GM23248 (cell line): ENCODE data around the gene STX8. TPM values are rescaled to one million over a fixed set of nuclear protein-coding genes. Genes with fewer than 3 reads are reported as not detected.

Source experiments
- DNase-seq: peaks from one replicate; pipeline ENCODE4 v3.0.0-alpha.2; 2015
- H2AFZ ChIP-seq: fragments of 200-600 bp; sonication (generic); 2 replicates; pipeline ENCODE4 v1.6.1; 2016; ENCODE audit warnings: antibody characterized with exemption
- H3F3A ChIP-seq: fragments of 200-600 bp; sonication (generic); 2 replicates; pipeline ENCODE4 v1.6.1; 2016; ENCODE audit warnings: mild to moderate bottlenecking, antibody characterized with exemption, mixed run types; ENCODE audit not compliant: insufficient read depth
- H3K27ac ChIP-seq: fragments of 200-600 bp; sonication (generic); 2 replicates; pipeline ENCODE4 v1.5.1; 2016; ENCODE audit warnings: mild to moderate bottlenecking
- H3K27me3 ChIP-seq: fragments of 200-600 bp; sonication (generic); replicated peaks from 2 replicates; pipeline ENCODE4 v1.6.1; 2016; ENCODE audit warnings: mild to moderate bottlenecking; ENCODE audit not compliant: insufficient read depth
- H3K36me3 ChIP-seq: fragments of 200-600 bp; sonication (generic); 2 replicates; pipeline ENCODE4 v1.6.1; 2016; ENCODE audit warnings: low read depth, mild to moderate bottlenecking
- H3K4me1 ChIP-seq: fragments of 200-600 bp; sonication (generic); 2 replicates; pipeline ENCODE4 v1.6.1; 2016; ENCODE audit warnings: mild to moderate bottlenecking; ENCODE audit not compliant: insufficient read depth
- H3K4me2 ChIP-seq: fragments of 200-600 bp; sonication (generic); one replicate; pipeline ENCODE4 v1.6.1; 2016; ENCODE audit warnings: mild to moderate bottlenecking; ENCODE audit not compliant: unreplicated experiment
- H3K4me3 ChIP-seq: fragments of 200-600 bp; sonication (generic); 2 replicates; pipeline ENCODE4 v1.5.1; 2016; ENCODE audit warnings: mild to moderate bottlenecking
- H3K79me2 ChIP-seq: fragments of 200-600 bp; sonication (generic); 2 replicates; pipeline ENCODE4 v1.6.1; 2016; ENCODE audit warnings: mild to moderate bottlenecking; ENCODE audit not compliant: insufficient read depth
- H3K9ac ChIP-seq: fragments of 200-600 bp; sonication (generic); 2 replicates; pipeline ENCODE4 v1.6.1; 2016; ENCODE audit warnings: mild to moderate bottlenecking
- H3K9me2 ChIP-seq: fragments of 200-600 bp; sonication (generic); 2 replicates; pipeline ENCODE4 v1.6.1; 2016; ENCODE audit warnings: mixed run types, mild to moderate bottlenecking, moderate library complexity; ENCODE audit not compliant: insufficient read depth
- H3K9me3 ChIP-seq: fragments of 200-600 bp; sonication (generic); one replicate; pipeline ENCODE4 v1.6.1; 2017; ENCODE audit warnings: low read depth
- H4K20me1 ChIP-seq: fragments of 200-600 bp; sonication (generic); 2 replicates; pipeline ENCODE4 v1.6.0; 2016; ENCODE audit not compliant: insufficient read depth
- EZH2 ChIP-seq: fragments of 200-600 bp; sonication (generic); IDR thresholded peaks from 2 replicates; pipeline ENCODE4 v1.6.1; 2018; ENCODE audit warnings: antibody characterized with exemption, mild to moderate bottlenecking; ENCODE audit not compliant: insufficient read depth, poor library complexity, severe bottlenecking
- EZH2phosphoT487 ChIP-seq: fragments of 200-600 bp; sonication (generic); IDR thresholded peaks from 2 replicates; pipeline ENCODE4 v1.6.1; 2018; ENCODE audit warnings: antibody characterized with exemption, moderate library complexity, mild to moderate bottlenecking, low read depth; ENCODE audit not compliant: insufficient read depth
- WGBS, 2 experiments: methylation state at CpG; one replicate each; pipeline ENCODE4 v1.1.6; 2015 to 2017; ENCODE audit warnings: low lambda C conversion rate in 2 of 2, low coverage in 1 of 2; ENCODE audit errors: missing lambda C conversion rate in 2 of 2; 5-methylcytosine and 5-hydroxymethylcytosine counted together
- in situ Hi-C: fragments of 300-500 bp; cut with MboI; formaldehyde crosslinking; loops from 2 replicates; pipeline ENCODE4 v1.15.0; 2020
- polyA plus RNA-seq: library from polyadenylated mRNA; unstranded; fragments of >200 nt; fragmentation: Nextera tagmentation; extraction: Ambion mirVana; gene quantifications from 2 replicates; pipeline ENCODE4 v1.2.1, GENCODE V29; 2016
- total RNA-seq: library from RNA; depleted of rRNA; stranded (reverse); fragments of >200 nt; shearing (Covaris generic); gene quantifications from 2 replicates; pipeline ENCODE4 v1.2.3, GENCODE V29; 2014

Gene STX8
- total and polyA plus RNA-seq, 2 experiments from 2014 or later, result 40.7 to 84.3 TPM

- TF ChIP-seq EZH2 (no peak), EZH2phosphoT487 (no peak)
- Histone ChIP-seq H2AFZ (no peak overlapping the region), H3F3A (no peaks in the 10 kb centered on the region), H3K36me3 (no peaks in the 10 kb centered on the region), H3K79me2 (no peaks in the 10 kb centered on the region), H3K27me3 (no peaks in the 10 kb centered on the region), H3K4me2 (no peak overlapping the region), H4K20me1 (no peaks in the 10 kb centered on the region), H3K4me3 (no peak overlapping the region), H3K4me1 (no peaks in the 10 kb centered on the region), H3K27ac (no peak overlapping the region), H3K9me3 (no peaks in the 10 kb centered on the region), H3K9ac (no peak overlapping the region), H3K9me2 (no peaks in the 10 kb centered on the region)
- in situ Hi-C loops, result no loop called here
- 84 to 86% methylated on average over 5 of the region's 5 CpGs for WGBS, 2 experiments
- no peak for DNase-seq
Observed at GRCh38 chr17:9298135-9298534, 277.5 kb downstream of the STX8 start.

GRCh38 chr17:9294661-9295210 is 280.9 kb downstream of the STX8 start:
- Histone ChIP-seq H3F3A (peaks cover 5% of the 10 kb centered on the region; the same call in 1 of the 2 replicates), H3K27me3 (no peaks in the 10 kb centered on the region), H3K4me2 (no peak overlapping the region), H3K4me3 (no peak overlapping the region), H3K9me2 (no peaks in the 10 kb centered on the region), H3K27ac (no peak overlapping the region), H3K79me2 (no peaks in the 10 kb centered on the region), H3K9me3 (no peaks in the 10 kb centered on the region), H3K36me3 (no peaks in the 10 kb centered on the region), H3K9ac (no peak overlapping the region), H2AFZ (no peak overlapping the region), H4K20me1 (no peaks in the 10 kb centered on the region), H3K4me1 (peaks cover 5% of the 10 kb centered on the region)
- no peak for DNase-seq
- 71 to 79% methylated on average over 4 of the region's 4 CpGs for WGBS, 2 experiments
- TF ChIP-seq EZH2phosphoT487 (no peak), EZH2 (no peak)
- in situ Hi-C loops, result no loop called here

- Histone ChIP-seq H3K9me2 (no peaks in the 10 kb centered on the region), H2AFZ (no peak overlapping the region), H3K9me3 (no peaks in the 10 kb centered on the region), H3K4me1 (peaks cover 9% of the 10 kb centered on the region), H3K9ac (no peak overlapping the region), H3K27me3 (no peaks in the 10 kb centered on the region), H3K27ac (no peak overlapping the region), H3K36me3 (no peaks in the 10 kb centered on the region), H3K4me2 (no peak overlapping the region), H3K4me3 (no peak overlapping the region), H3F3A (peaks cover 9% of the 10 kb centered on the region; the same call in 1 of the 2 replicates), H4K20me1 (no peaks in the 10 kb centered on the region), H3K79me2 (no peaks in the 10 kb centered on the region)
- 74 to 77% methylated on average over 2 of the region's 2 CpGs for WGBS, 2 experiments
- in situ Hi-C loops, result no loop called here
- no peak for DNase-seq
- TF ChIP-seq EZH2 (no peak), EZH2phosphoT487 (no peak)
Observed at GRCh38 chr17:9292561-9292941, 283.1 kb downstream of the STX8 start.

- peak; percentile 49 for DNase-seq
- Histone ChIP-seq H3F3A (peaks cover 9% of the 10 kb centered on the region; the same call in 1 of the 2 replicates), H3K27me3 (no peaks in the 10 kb centered on the region), H3K9me3 (no peaks in the 10 kb centered on the region), H3K36me3 (no peaks in the 10 kb centered on the region), H3K27ac (no peak overlapping the region), H4K20me1 (no peaks in the 10 kb centered on the region), H3K4me3 (no peak overlapping the region), H3K79me2 (no peaks in the 10 kb centered on the region), H3K9ac (no peak overlapping the region), H3K4me1 (peaks cover 9% of the 10 kb centered on the region), H2AFZ (no peak overlapping the region), H3K9me2 (no peaks in the 10 kb centered on the region), H3K4me2 (no peak overlapping the region)
- WGBS, 2 experiments, result 21 to 23% methylated on average over 8 of the region's 8 CpGs
- in situ Hi-C loops, result no loop called here
- TF ChIP-seq EZH2phosphoT487, result no peak
Observed at GRCh38 chr17:9291912-9292560, 283.6 kb downstream of the STX8 start.
